ENCODE results near the gene ANKRD40CL. TPM values are rescaled to one million over a fixed set of nuclear protein-coding genes. Genes with fewer than 3 reads are reported as not detected.

Gene ANKRD40CL
- total RNA-seq, 1 donor from 2014 or later, result not detected

GRCh38 chr17:50787106-50787505, 19.8 kb upstream of the ANKRD40CL start:
- peaks cover 31% of the 10 kb centered on the region for H3K4me1 Mint-ChIP-seq (ENCODE audit: unreplicated experiment)
- no peaks in the 10 kb centered on the region for H3K36me3 Mint-ChIP-seq
- H3K27me3 Mint-ChIP-seq, result no peaks in the 10 kb centered on the region
- no peak for TF ChIP-seq CTCF (conservative IDR thresholded peaks at IDR 0.05)
- H3K4me3 Mint-ChIP-seq, result no peak overlapping the region
- H3K9me3 Mint-ChIP-seq, result no peaks in the 10 kb centered on the region
- DNase-seq (ENCODE audit: extremely low spot score, unreplicated experiment), result no peak
- H3K27ac Mint-ChIP-seq, result peak overlapping the region; percentile 59

DNA sequence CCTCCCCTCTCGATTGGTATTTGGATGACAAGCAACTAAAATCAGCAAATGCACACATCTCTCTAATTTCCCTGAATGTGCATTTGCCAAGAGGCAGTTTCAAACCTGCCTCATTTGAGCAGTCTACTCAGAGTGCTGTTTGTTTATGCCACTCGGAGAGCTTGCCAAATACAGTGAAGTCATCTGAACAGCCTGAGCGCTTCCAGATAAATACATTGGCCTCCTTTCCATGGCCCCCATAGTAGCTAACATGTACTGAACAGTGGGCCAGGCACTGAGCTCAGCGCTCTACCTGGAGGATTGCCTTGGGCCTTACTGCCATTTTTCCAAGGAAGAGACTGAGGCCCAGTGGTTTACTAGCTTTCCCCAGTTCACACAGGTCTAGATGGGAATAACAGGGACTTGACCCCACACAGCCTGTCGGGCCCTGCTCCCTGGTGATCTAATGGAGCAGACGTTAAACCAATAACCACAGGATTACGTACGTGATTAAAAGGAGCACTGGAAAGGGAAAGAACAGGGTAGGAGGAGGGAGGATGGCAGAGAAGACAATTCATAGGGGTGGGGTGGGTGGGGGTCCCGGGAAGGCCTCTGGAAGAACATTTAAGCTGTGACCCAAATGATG, 18.7 kb upstream of the ANKRD40CL start:
- Mint-ChIP-seq H3K4me3 (no peak overlapping the region), H3K27me3 (no peaks in the 10 kb centered on the region), H3K27ac (peak overlapping the region; percentile 41), H3K36me3 (no peaks in the 10 kb centered on the region), H3K4me1 (ENCODE audit: unreplicated experiment) (peaks cover 31% of the 10 kb centered on the region), H3K9me3 (no peaks in the 10 kb centered on the region)
- TF ChIP-seq CTCF (conservative IDR thresholded peaks at IDR 0.05), result no peak
- no peak for DNase-seq (ENCODE audit: extremely low spot score, unreplicated experiment)

DNA sequence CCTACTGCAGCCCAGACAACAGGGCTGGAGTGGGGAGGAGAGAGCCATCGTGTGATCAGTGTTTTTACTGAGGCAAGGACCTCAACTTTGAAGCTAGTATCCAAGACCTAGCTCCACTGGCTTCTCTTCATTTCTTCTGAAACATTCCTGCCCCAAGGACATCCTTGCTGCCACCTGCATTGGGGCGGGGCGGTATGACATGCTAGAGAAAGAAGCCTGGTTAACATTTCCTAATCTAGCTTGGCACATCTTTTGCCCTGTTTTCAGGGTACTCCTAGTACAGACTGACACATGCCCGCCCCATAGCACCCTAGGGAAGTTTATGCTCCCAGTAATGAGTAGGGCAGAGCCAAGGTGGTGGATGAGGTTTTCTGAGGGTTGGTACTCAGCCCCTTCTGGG, 17.8 kb upstream of the ANKRD40CL start:
- H3K27ac Mint-ChIP-seq, result no peak overlapping the region
- no peak for TF ChIP-seq CTCF (conservative IDR thresholded peaks at IDR 0.05)
- H3K4me3 Mint-ChIP-seq, result no peak overlapping the region
- no peak for DNase-seq (ENCODE audit: extremely low spot score, unreplicated experiment)
- no peaks in the 10 kb centered on the region for H3K36me3 Mint-ChIP-seq
- no peaks in the 10 kb centered on the region for H3K27me3 Mint-ChIP-seq
- no peaks in the 10 kb centered on the region for H3K9me3 Mint-ChIP-seq
- peaks cover 26% of the 10 kb centered on the region for H3K4me1 Mint-ChIP-seq (ENCODE audit: unreplicated experiment)

DNA sequence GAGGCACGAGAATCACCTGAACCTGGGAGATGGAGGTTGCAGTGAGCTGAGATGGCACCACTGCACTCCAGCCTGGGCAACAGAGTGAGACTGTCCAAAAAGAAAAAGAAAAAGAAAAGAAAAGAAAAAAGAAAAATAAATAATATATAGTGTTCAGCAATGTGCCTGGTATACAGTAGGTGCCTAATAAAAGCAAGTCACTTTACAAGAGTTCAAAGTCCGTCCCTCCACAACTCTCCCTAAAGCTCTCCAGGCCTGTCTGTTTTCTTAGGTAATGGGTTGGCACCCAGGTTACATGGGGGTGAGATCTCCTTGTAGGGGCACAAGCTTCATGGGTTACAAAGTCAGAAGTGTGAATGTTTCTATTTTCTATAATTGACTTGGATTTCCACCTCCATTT, 16.6 kb upstream of the ANKRD40CL start:
- H3K9me3 Mint-ChIP-seq, result no peaks in the 10 kb centered on the region
- TF ChIP-seq CTCF (conservative IDR thresholded peaks at IDR 0.05), result no peak
- H3K4me3 Mint-ChIP-seq, result no peak overlapping the region
- no peaks in the 10 kb centered on the region for H3K36me3 Mint-ChIP-seq
- H3K4me1 Mint-ChIP-seq (ENCODE audit: unreplicated experiment), result peaks cover 24% of the 10 kb centered on the region
- no peaks in the 10 kb centered on the region for H3K27me3 Mint-ChIP-seq
- no peak overlapping the region for H3K27ac Mint-ChIP-seq
- no peak for DNase-seq (ENCODE audit: extremely low spot score, unreplicated experiment)

DNA sequence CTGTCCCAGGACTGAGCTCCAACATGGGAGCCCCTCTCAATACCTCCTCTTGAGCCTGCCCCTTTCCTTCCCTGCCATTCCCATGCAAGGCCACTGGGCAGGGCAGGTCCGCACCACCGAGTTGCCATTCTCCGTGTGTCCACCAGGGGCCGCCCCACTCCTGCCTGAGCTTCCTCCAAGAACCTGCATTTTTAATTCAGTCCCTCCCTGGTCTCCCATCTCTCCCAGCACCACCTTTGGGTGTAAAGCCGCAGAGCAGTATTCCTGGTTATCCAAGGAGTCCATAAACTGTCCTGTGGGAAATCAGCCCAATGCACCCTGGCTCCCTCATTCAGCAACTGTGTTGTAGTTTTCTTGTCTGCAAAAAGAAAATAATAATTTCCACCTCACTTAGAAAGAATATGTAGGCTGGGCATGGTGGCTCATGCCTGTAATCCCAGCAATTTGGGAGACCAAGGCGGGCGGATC, 15.9 kb upstream of the ANKRD40CL start:
- TF ChIP-seq CTCF (conservative IDR thresholded peaks at IDR 0.05), result peak; percentile 99
- Mint-ChIP-seq H3K27ac (peak overlapping the region; percentile 37), H3K9me3 (no peaks in the 10 kb centered on the region), H3K4me1 (ENCODE audit: unreplicated experiment) (peaks cover 24% of the 10 kb centered on the region), H3K27me3 (no peaks in the 10 kb centered on the region), H3K36me3 (no peaks in the 10 kb centered on the region), H3K4me3 (no peak overlapping the region)
- DNase-seq (ENCODE audit: extremely low spot score, unreplicated experiment), result peak; percentile 93
